ENCODE results near the gene NARF. TPM values are rescaled to one million over a fixed set of nuclear protein-coding genes. Genes with fewer than 3 reads are reported as not detected.

Gene NARF
- total and polyA plus RNA-seq, 2 of the 8 experiments (the other 6 are each of a cell fraction or from before 2014, with no cell fraction given) = 97.4 to 131 TPM

- TF ChIP-seq ATF2 (IDR thresholded peaks at IDR 0.05; ENCODE audit: low read length) (no peak), SAP30 (IDR thresholded peaks at IDR 0.05; ENCODE audit: insufficient read depth, insufficient replicate concordance, low read length) (no peak), SP4 (IDR thresholded peaks at IDR 0.05; ENCODE audit: low read length) (no peak), CHD1 (IDR thresholded peaks at IDR 0.05; ENCODE audit: low read depth, low read length) (no peak), YY1 (IDR thresholded peaks at IDR 0.05; ENCODE audit: low read depth, low read length) (no peak), CTBP2 (IDR thresholded peaks at IDR 0.05; ENCODE audit: borderline replicate concordance, insufficient read depth, insufficient read length, low read length) (no peak), NRF1 (IDR thresholded peaks at IDR 0.05; ENCODE audit: low read depth, low read length) (no peak), EGR1 (IDR thresholded peaks at IDR 0.05; ENCODE audit: borderline replicate concordance, low read depth, low read length) (no peak), USF2 (IDR thresholded peaks at IDR 0.05; ENCODE audit: low read length) (no peak)
These were observed 58.8 kb downstream of the NARF start (continued) for GRCh38 chr17:82517230-82517865.
